Ovary (tissue), 9 donors: ENCODE results near the gene HPCAL4. TPM values are rescaled to one million over a fixed set of nuclear protein-coding genes. Genes with fewer than 3 reads are reported as not detected.

Source experiments
- DNase-seq, 5 donors: peaks; one replicate each; pipeline ENCODE4 v3.0.0-alpha.2; 2019 to 2020
- H3K27ac ChIP-seq, 2 donors: fragments of 200-600 bp; one replicate each; pipeline versions ENCODE4 v1.5.1 to v1.8.0; 2019 to 2022
- H3K27me3 ChIP-seq: fragments of 200-600 bp; one replicate; pipeline ENCODE4 v1.8.0; 2022
- H3K36me3 ChIP-seq: fragments of 200-600 bp; sonication (generic); one replicate; pipeline ENCODE4 v1.5.1; 2019
- H3K4me1 ChIP-seq: one replicate; pipeline ENCODE4 v1.8.1; 2013; ENCODE audit warnings: mild to moderate bottlenecking, moderate library complexity; ENCODE audit not compliant: insufficient read depth
- H3K4me3 ChIP-seq: fragments of 200-600 bp; sonication (generic); one replicate; pipeline ENCODE4 v1.5.1; 2017
- H3K9me3 ChIP-seq, 2 donors: fragments of 200-600 bp in 1 of 2; sonication (generic) in 1 of 2; one replicate each; pipeline versions ENCODE4 v1.5.1 to v1.8.1; 2013 to 2019; ENCODE audit warnings: mild to moderate bottlenecking in 1 of 2, moderate library complexity in 1 of 2
- CTCF ChIP-seq, 3 donors: fragments of 450-650 bp in 2 of 3; fragments of 200-600 bp in 1 of 3; IDR thresholded peaks; one replicate each; pipeline versions ENCODE4 v1.5.1 to v1.8.0; 2016 to 2022; ENCODE audit warnings: antibody characterized with exemption in 3 of 3, mild to moderate bottlenecking in 1 of 3
- EP300 ChIP-seq: sonication (generic); formaldehyde crosslinking; IDR thresholded peaks from one replicate; pipeline ENCODE4 v1.6.1; 2017; ENCODE audit warnings: antibody characterized with exemption
- POLR2A ChIP-seq: fragments of 450-650 bp; IDR thresholded peaks from one replicate; pipeline ENCODE4 v1.6.1; 2017; ENCODE audit warnings: antibody characterized with exemption, mild to moderate bottlenecking, moderate library complexity
- WGBS, 3 donors: extraction: QIAGEN DNeasy Blood & Tissue Kit in 1 of 3; methylation state at CpG; one replicate each; pipeline versions ENCODE4 v1.1.5 to v1.1.7; 2013 to 2017; 5-methylcytosine and 5-hydroxymethylcytosine counted together
- intact Hi-C, 4 donors: fragments of 100-400 bp; cut with DNase I; formaldehyde crosslinking; loops; one replicate each; pipeline versions ENCODE4 v1.11.0 to v1.15.1; 2022 to 2023
- polyA plus RNA-seq, 2 donors: library from polyadenylated mRNA; stranded (reverse); fragments of 200-250 nt in 1 of 2; fragments of 350-450 nt in 1 of 2; fragmentation: Illumina TruSeq in 1 of 2; extraction: RNeasy Lipid Tissue Mini Kit (QIAGEN cat#74804) in 1 of 2; gene quantifications; one replicate each; pipeline ENCODE4 v1.2.3, GENCODE V29; 2013 to 2014
- total RNA-seq, 7 donors: library from RNA; depleted of rRNA in 2 of 7; stranded (reverse); fragments of >200 nt in 2 of 7; fragmentation: NEBNext Ultra II Directional in 3 of 7; extraction: Animal tissue kit (Norgen Biotek cat#: 25700) in 3 of 7; gene quantifications; one replicate each; pipeline versions ENCODE4 v1.1.0 to v1.2.4, GENCODE V29; 2016 to 2023
- donor health status: DM: no; HTN: no; CAD: no; lungs with moderate emphysema.
- donor health status: DM: no; HTN: no; CAD: no.
- donor health status: Bipolar disorder and iron deficiency.
- donor health status: DM: yes; HTN: yes; CAD: no.
- donor health status: DM: no; HTN: no; CAD: no.
- donor health status: DM: yes; HTN: yes; CAD: no.

HPCAL4 gene
- total and polyA plus RNA-seq, 9 donors: 0.88 to 11.1 (median 3.1) TPM

GRCh38 chr1:39689214-39689613, 2.0 kb downstream of the HPCAL4 start:
- H3K4me3 ChIP-seq: no peak overlapping the region
- TF ChIP-seq EP300 (no peak), CTCF (IDR thresholded peaks at IDR 0.05) (no peak), POLR2A (no peak)
- no peaks in the 10 kb centered on the region for H3K27me3 ChIP-seq
- WGBS, 3 donors: 72 to 85% (median 83%) methylated on average over 2 of the region's 2 CpGs
- H3K36me3 ChIP-seq: no peaks in the 10 kb centered on the region
- H3K4me1 ChIP-seq: peaks cover 6% of the 10 kb centered on the region
- DNase-seq: no peak
- H3K27ac ChIP-seq: no peak overlapping the region
- intact Hi-C loops: loop anchor here in 1 of 4 donors (10.0 kb wide), 1 partner anchor 1416 kb away; no protein-coding TSS in a partner anchor
- H3K9me3 ChIP-seq: no peaks in the 10 kb centered on the region

- 80 to 84% (median 81%) methylated on average over 3 of the region's 3 CpGs for WGBS, 3 donors
- DNase-seq: no peak
- Histone ChIP-seq H3K27me3 (no peaks in the 10 kb centered on the region), H3K4me3 (no peak overlapping the region), H3K9me3 (no peaks in the 10 kb centered on the region), H3K27ac (no peak overlapping the region), H3K4me1 (peaks cover 7% of the 10 kb centered on the region), H3K36me3 (no peaks in the 10 kb centered on the region)
- intact Hi-C loops: loop anchor here in 1 of 4 donors (10.0 kb wide), 1 partner anchor 1416 kb away; no protein-coding TSS in a partner anchor
- no peak for TF ChIP-seq POLR2A
- TF ChIP-seq EP300: no peak
- no peak for TF ChIP-seq CTCF (IDR thresholded peaks at IDR 0.05)
Observed at GRCh38 chr1:39688706-39689105, 2.5 kb downstream of the HPCAL4 start.

- Histone ChIP-seq H3K36me3 (no peaks in the 10 kb centered on the region), H3K9me3 (no peaks in the 10 kb centered on the region), H3K4me3 (no peak overlapping the region), H3K27ac (no peak overlapping the region), H3K27me3 (no peaks in the 10 kb centered on the region), H3K4me1 (peaks cover 7% of the 10 kb centered on the region)
- 38 to 84% (median 52%) methylated on average over 2 of the region's 2 CpGs for WGBS, 3 donors
- TF ChIP-seq CTCF (IDR thresholded peaks at IDR 0.05): no peak
- no peak for TF ChIP-seq POLR2A
- no peak for TF ChIP-seq EP300
- intact Hi-C loops: loop anchor here in 1 of 4 donors (10.0 kb wide), 1 partner anchor 1418 kb away; no protein-coding TSS in a partner anchor
- no peak for DNase-seq
Observed at GRCh38 chr1:39687243-39687642, 4.0 kb downstream of the HPCAL4 start.

GRCh38 chr1:39685071-39685470, 6.2 kb downstream of the HPCAL4 start:
- intact Hi-C loops: loop anchor here in 1 of 4 donors (10.0 kb wide), 1 partner anchor 1420 kb away; no protein-coding TSS in a partner anchor
- Histone ChIP-seq H3K36me3 (no peaks in the 10 kb centered on the region), H3K9me3 (no peaks in the 10 kb centered on the region), H3K4me3 (no peak overlapping the region), H3K27me3 (no peaks in the 10 kb centered on the region), H3K27ac (no peak overlapping the region), H3K4me1 (peaks cover 3% of the 10 kb centered on the region)
- DNase-seq: no peak
- TF ChIP-seq POLR2A (no peak), EP300 (no peak), CTCF (IDR thresholded peaks at IDR 0.05) (no peak)
- 55 to 69% (median 62%) methylated on average over 3 of the region's 3 CpGs for WGBS, 3 donors
